H4 (cell line): Measurements from ENCODE around the gene TTC39C. TPM values are rescaled to one million over a fixed set of nuclear protein-coding genes. Genes with fewer than 3 reads are reported as not detected.
"Not testable (repeated sequence)": the region's sequence is repeated elsewhere in the genome, so short reads cannot be mapped to it uniquely, and the experiment has no call there.

Source experiments
- DNase-seq: peaks from one replicate; pipeline ENCODE4 v3.0.0-alpha.2; 2015; ENCODE audit warnings: low spot score
- total RNA-seq: library from RNA; depleted of rRNA; stranded (reverse); fragments of >200 nt; shearing (Covaris generic); gene quantifications from 2 replicates; pipeline ENCODE4 v1.2.3, GENCODE V29; 2014

TTC39C gene
- total RNA-seq, 1 experiment from 2014 or later, result 20.8 TPM

- DNase-seq, result no peak
Measured at GRCh38 chr18:24018299-24018886, 3.8 kb downstream of the TTC39C start.

GRCh38 chr18:24019641-24020331 lies 5.2 kb downstream of the TTC39C start:
- DNase-seq, result no peak

DNA sequence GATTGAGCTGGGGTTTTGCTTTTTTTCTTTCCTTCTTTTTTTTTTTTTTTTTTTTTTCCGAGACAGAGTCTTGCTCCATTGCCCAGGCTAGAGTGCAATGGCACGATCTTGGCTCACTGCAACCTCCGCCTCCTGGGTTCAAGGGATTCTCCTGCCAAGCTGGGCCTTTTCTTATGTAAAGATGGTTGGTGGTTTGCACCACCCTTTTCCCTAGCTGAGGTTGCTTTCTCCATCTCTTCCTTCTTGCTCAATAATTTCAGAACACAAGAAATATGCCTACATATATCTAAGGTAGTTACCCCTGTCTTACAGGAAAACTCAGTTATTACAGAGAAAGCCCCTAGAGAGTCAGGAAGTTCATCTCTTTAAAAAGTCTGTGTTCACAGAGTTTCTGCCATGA lies 7.0 kb downstream of the TTC39C start:
- no peak for DNase-seq

DNA sequence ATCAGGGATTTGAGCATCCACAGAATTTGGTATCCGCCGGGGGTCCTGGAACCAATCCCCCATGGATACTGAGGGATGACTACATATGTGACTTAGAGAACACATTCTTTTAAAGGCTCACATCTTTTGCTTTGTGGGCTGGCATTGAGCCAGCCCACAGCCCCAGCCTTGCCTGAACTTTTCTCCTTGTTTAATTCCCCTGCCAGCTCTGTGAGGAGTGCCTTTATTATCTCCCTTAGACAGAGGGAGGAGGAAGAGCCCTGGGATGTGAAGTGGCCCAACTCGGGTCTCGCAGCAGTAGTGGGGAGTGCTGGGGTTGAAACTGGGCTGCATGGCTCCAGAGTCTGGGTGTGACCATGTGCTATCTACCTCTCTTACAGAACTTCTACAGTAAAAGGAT lies 7.6 kb downstream of the TTC39C start:
- DNase-seq, result no peak

GRCh38 chr18:24023185-24023814 lies 8.7 kb downstream of the TTC39C start:
- no peak for DNase-seq

DNA sequence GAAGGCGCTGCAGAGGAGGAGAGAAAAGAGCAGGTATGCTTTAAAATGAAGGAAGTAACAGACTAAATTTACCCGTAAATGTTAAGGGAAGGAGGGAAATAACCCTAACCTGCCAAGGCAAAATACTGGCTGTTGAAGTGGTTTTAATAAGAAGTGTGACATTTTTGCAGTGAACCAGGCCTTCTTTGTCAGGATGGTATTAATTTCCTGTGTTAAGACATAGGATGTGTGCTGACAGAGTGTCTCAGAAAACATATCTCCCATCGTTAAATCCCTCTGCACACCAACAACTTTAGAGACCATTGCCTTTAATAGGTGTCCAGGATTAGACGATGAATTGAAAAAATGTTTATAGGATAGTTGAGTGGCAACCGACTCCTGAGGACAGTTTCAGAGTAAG lies 9.9 kb downstream of the TTC39C start:
- no peak for DNase-seq

- no peak for DNase-seq
Measured at GRCh38 chr18:24026457-24026856, 11.9 kb downstream of the TTC39C start.

GRCh38 chr18:24027156-24027827 lies 12.7 kb downstream of the TTC39C start:
- peak; percentile 71 for DNase-seq

- not testable (repeated sequence) for DNase-seq
Measured at GRCh38 chr18:24028946-24029345, 14.4 kb downstream of the TTC39C start.

DNA sequence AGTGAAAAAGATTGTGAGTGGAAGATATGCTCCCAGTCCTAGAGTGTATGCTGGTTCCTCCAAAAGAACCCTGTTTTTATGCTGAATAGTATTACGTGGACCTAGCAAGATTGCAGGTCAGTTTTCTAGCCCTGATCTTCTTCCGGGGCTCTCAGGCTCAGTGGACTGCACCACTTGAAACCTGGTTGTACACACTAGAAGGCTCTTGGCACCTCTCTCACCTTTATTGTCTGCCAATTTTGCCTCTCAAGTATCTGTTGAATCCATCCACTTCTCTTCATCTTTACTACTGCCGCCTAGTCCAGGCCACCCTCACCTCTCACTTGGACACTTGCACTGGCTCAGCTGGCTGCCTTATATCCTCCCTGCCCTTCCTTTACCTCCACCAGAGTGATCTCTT lies 16.8 kb downstream of the TTC39C start:
- DNase-seq, result no peak

DNA sequence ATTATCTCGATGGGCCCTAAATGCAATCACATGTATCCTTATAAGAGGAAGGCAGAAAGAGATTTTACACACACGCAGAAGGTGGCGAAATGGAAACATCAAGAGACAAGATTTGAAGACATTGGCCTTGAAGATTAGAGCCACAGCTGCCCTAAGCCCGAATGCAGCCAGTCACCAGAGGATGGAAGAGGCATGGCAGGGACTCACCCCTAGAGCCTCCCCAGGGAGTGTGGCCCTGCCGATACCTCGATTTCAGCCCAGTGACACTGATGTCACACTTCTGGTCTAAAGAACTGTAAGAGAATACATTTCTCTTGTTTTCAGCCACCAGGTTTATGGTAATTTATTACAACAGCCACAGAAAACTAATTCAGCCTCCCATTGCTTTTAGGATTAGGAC lies 17.4 kb downstream of the TTC39C start:
- no peak for DNase-seq

GRCh38 chr18:24033641-24034412 lies 19.3 kb downstream of the TTC39C start:
- DNase-seq, result no peak

DNA sequence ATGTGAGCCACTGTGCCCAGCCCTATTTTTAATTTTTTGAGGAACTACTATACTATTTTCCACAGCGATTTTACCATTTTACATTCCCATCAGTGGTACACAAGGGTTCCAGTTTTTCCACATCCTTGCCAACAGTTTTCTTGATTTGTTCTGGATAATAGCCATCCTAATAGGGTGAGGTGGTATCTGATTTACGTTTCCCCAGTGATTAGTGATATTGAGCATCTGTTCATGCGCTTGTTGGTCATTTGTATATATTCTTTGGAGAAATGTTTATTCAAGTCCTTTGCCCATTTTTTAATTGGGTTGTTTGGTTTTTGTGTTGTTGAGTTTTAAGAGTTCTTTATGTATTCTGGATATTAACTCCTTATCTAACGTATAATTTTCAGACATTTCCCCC lies 20.8 kb downstream of the TTC39C start:
- no peak for DNase-seq

GRCh38 chr18:24039671-24040070 lies 25.1 kb downstream of the TTC39C start:
- no peak for DNase-seq

DNA sequence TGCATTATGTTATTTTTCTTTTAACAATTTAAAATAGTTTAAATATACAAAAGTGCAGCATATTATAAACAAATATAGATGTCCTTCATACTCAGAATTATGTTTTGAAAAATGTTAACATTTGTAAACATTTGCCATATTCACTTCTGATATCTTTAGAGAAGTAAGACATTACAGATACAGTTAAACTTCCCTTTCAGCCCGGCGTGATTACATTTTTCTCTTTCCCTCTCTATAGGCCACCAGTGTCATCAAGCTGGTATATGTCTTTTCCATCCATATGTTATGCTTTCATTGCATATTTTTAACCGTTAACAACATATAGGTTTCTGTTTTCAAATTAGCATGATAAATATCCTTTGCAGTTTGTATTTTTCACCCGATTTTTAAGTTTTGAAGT lies 27.1 kb downstream of the TTC39C start:
- no peak for DNase-seq

DNA sequence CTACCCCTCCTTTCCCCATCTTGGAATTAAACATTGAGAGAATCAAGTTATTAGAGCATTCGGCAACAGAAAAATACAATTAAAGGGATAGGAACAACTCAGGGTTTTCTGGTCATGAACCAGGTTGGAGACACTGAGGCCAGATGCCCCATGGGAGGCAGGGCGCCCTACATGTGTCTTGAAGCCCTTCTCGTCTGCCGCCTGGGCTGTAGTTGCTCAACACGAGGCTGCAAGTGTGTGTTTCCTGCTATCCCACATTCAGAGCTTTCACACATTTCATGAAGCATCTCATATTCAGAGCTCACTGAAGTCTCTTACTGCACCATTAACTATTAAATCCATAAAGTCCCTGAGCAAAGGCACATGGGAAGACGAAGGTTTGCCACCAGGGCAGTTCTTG lies 28.8 kb downstream of the TTC39C start:
- no peak for DNase-seq

DNA sequence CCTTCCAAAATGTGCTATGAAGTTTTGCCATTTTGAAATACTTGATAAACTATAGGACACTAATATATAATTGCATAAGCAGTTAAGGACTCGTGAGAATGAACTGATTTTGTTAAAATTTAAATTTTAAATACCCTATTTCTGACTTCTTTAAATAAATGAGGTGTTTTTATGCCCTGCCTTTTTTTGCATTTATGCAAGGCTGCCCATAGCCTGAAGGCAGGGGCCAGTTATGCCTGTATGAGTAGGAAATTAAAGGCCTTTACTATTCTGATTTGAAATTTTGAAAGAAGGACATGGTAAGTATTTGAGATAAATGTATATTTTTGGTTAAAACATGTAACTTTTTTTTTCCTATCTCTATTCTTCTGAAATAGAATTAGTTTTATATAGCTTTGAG lies 33.7 kb downstream of the TTC39C start:
- DNase-seq, result no peak

- DNase-seq, result no peak
Measured at GRCh38 chr18:24049142-24049541, 34.6 kb downstream of the TTC39C start.

- DNase-seq, result no peak
Measured at GRCh38 chr18:24051031-24051947, 36.7 kb downstream of the TTC39C start.

DNA sequence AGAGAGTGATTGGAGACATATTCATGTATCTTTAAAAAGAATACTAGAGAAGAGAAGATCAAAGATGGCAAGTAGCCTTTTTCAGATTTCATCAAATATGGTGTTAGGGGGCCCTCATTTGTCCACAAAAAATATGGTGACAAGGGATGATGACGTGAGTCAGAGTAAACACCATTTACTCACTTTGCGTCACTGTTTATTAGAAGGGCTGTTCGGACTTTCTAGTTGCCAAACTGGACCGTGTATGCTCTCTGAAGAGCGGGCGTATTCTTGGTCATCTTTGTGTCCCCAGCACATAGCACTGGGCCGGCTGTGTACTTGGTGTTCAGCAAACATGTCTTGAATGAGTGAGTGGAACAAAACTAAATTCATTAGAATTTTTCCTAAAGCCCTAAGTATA lies 37.5 kb downstream of the TTC39C start:
- no peak for DNase-seq

DNA sequence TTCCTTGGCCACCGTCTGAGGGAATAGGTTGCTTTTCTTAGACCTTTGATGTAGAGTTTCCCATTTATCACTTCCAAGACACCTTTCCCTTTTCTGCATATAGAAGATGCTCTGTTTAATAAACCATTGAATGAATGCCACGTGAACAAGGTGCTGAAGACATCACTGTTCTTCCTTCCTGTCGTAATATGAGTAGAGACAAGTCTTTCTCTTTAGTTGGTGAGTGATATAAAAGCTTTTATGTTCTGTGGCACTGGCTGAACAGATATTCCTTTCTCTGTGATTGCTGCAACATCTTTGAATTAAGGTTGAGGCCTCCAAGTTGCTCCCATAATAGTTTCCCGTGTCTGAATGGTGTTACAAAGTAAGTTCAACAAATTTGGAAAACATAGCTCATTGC lies 38.7 kb downstream of the TTC39C start:
- DNase-seq, result no peak
